Keratinocyte (primary cell): ENCODE data around the gene OR56A3. TPM values are rescaled to one million over a fixed set of nuclear protein-coding genes. Genes with fewer than 3 reads are reported as not detected.

Source experiments
- DNase-seq: peaks from one replicate; pipeline ENCODE4 v3.0.0-alpha.2; 2011; ENCODE audit warnings: low read depth, missing footprints, low spot score
- FAIRE-seq: peaks from 2 replicates; lab custom pipeline; 2011; peaks lifted over from hg19 to GRCh38; lab: Jason Lieb, UNC
- H2AFZ ChIP-seq: 2 replicates; pipeline ENCODE4 v1.6.0; 2012; ENCODE audit warnings: low read length, control low read depth, inconsistent platforms; ENCODE audit not compliant: control insufficient read depth
- H3K27ac ChIP-seq: 2 replicates; pipeline ENCODE4 v1.5.1; 2011; ENCODE audit warnings: low read length; ENCODE audit not compliant: control insufficient read depth, insufficient read depth
- H3K27me3 ChIP-seq: 3 replicates; pipeline ENCODE4 v1.6.0; 2011; ENCODE audit warnings: low read length; ENCODE audit not compliant: control insufficient read depth, insufficient read depth; ENCODE audit errors: extremely low read depth
- H3K36me3 ChIP-seq, 2 experiments: 2 replicates in 1 of 2; 3 replicates in 1 of 2; pipeline ENCODE4 v1.5.1; 2011; ENCODE audit warnings: low read length in 2 of 2, mild to moderate bottlenecking in 1 of 2; ENCODE audit not compliant: control insufficient read depth in 2 of 2, insufficient read depth in 2 of 2; ENCODE audit errors: extremely low read depth in 1 of 2
- H3K4me1 ChIP-seq: 3 replicates; pipeline ENCODE4 v1.5.1; 2011; ENCODE audit warnings: low read length; ENCODE audit not compliant: control insufficient read depth, insufficient read depth; ENCODE audit errors: extremely low read depth
- H3K4me2 ChIP-seq: 3 replicates; pipeline ENCODE4 v1.6.0; 2011; ENCODE audit warnings: low read depth, low read length; ENCODE audit not compliant: control insufficient read depth, insufficient read depth; ENCODE audit errors: extremely low read depth
- H3K4me3 ChIP-seq, 3 experiments: fragments of 200-600 bp in 1 of 3; sonication (generic) in 1 of 3; 2 replicates in 2 of 3; 3 replicates in 1 of 3; pipeline ENCODE4 v1.5.1; 2011 to 2016; ENCODE audit warnings: low read length in 3 of 3, mild to moderate bottlenecking in 3 of 3, control low read depth in 2 of 3, inconsistent platforms in 1 of 3, low read depth in 1 of 3, mixed read lengths in 1 of 3, mixed run types in 1 of 3, moderate library complexity in 1 of 3; ENCODE audit not compliant: control insufficient read depth in 2 of 3, insufficient read depth in 2 of 3; ENCODE audit errors: extremely low read depth in 1 of 3
- H3K79me2 ChIP-seq: 2 replicates; pipeline ENCODE4 v1.6.0; 2012; ENCODE audit warnings: low read length; ENCODE audit not compliant: control insufficient read depth, insufficient read depth
- H3K9ac ChIP-seq: 3 replicates; pipeline ENCODE4 v1.6.0; 2011; ENCODE audit warnings: low read length; ENCODE audit not compliant: control insufficient read depth, insufficient read depth; ENCODE audit errors: extremely low read depth
- H3K9me1 ChIP-seq: 3 replicates; pipeline ENCODE4 v1.6.0; 2011; ENCODE audit warnings: low read length; ENCODE audit not compliant: control insufficient read depth, insufficient read depth; ENCODE audit errors: extremely low read depth
- H3K9me3 ChIP-seq: 2 replicates; pipeline ENCODE4 v1.5.1; 2012; ENCODE audit warnings: low read depth, low read length; ENCODE audit not compliant: control insufficient read depth
- H4K20me1 ChIP-seq: 3 replicates; pipeline ENCODE4 v1.6.0; 2011; ENCODE audit warnings: low read length; ENCODE audit not compliant: control insufficient read depth, insufficient read depth; ENCODE audit errors: extremely low read depth
- EZH2 ChIP-seq: IDR thresholded peaks from one replicate; pipeline ENCODE4 v1.6.1; 2012; ENCODE audit warnings: inconsistent platforms, mild to moderate bottlenecking, low read length, moderate library complexity
- dilution Hi-C: fragments of 300-500 bp; cut with MboI; formaldehyde crosslinking; loops from one replicate; pipeline ENCODE4 v1.7.0; 2020; ENCODE audit warnings: low sequenced_read_pairs; ENCODE audit not compliant: extremely low pct_ligation_motif_present
- polyA plus RNA-seq, 5 experiments: library from polyadenylated mRNA; depleted of rRNA in 3 of 5; stranded (reverse) in 3 of 5; stranded (forward) in 1 of 5; unstranded in 1 of 5; fragments of >200 nt; gene quantifications; 1 replicate in 1 of 5; 2 replicates in 3 of 5; 3 replicates in 1 of 5; pipeline versions ENCODE4 v1.2.1 to v1.2.3, GENCODE V29; 2011 to 2012; ENCODE audit warnings: missing spikeins in 2 of 5, low read depth in 1 of 5, low replicate concordance in 1 of 5
- TF ChIP-seq, protein P1 (sequence below), 3 experiments: IDR thresholded peaks in 1 of 3; conservative IDR thresholded peaks in 1 of 3; optimal IDR thresholded peaks in 1 of 3; 2 replicates in 2 of 3; 3 replicates in 1 of 3; pipeline versions ENCODE3 to v1.5.1; 2011; ENCODE audit warnings: low read length in 3 of 3, mild to moderate bottlenecking in 3 of 3, moderate library complexity in 2 of 3, control low read depth in 1 of 3, inconsistent platforms in 1 of 3; ENCODE audit not compliant: insufficient read depth in 2 of 3; ENCODE audit errors: extremely low read depth in 1 of 3

OR56A3 gene
- polyA plus RNA-seq, 1 donor (not counting 4 experiments of a cell fraction or from before 2014, with no cell fraction given), result not detected

DNA sequence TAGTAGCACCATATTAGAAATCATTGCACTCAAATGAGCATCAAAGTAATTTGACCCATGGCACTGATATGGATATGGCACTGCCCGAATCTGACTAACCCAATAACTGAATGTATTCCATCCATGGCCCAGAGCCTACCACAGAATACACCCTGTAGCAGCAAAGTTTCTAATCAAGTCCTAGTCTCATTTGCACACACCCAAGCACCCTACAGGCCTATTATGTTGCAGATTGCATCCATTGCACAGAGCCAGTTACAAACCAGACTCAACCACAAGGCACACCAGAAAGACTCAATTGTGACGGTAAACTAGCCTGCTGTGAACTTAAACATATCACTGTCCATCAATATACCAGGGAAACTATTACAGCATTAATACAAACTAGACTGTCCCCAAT, 42.5 kb upstream of the OR56A3 start:
- TF ChIP-seq, protein P1, sequence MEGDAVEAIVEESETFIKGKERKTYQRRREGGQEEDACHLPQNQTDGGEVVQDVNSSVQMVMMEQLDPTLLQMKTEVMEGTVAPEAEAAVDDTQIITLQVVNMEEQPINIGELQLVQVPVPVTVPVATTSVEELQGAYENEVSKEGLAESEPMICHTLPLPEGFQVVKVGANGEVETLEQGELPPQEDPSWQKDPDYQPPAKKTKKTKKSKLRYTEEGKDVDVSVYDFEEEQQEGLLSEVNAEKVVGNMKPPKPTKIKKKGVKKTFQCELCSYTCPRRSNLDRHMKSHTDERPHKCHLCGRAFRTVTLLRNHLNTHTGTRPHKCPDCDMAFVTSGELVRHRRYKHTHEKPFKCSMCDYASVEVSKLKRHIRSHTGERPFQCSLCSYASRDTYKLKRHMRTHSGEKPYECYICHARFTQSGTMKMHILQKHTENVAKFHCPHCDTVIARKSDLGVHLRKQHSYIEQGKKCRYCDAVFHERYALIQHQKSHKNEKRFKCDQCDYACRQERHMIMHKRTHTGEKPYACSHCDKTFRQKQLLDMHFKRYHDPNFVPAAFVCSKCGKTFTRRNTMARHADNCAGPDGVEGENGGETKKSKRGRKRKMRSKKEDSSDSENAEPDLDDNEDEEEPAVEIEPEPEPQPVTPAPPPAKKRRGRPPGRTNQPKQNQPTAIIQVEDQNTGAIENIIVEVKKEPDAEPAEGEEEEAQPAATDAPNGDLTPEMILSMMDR (optimal IDR thresholded peaks at IDR 0.05 in 1 of 3, IDR thresholded peaks at IDR 0.05 in 1 of 3, conservative IDR thresholded peaks at IDR 0.05 in 1 of 3; ENCODE audit: extremely low read depth in 1 of 3, insufficient read depth in 2 of 3, low read length in 3 of 3), result no peak
- TF ChIP-seq EZH2, result no peak
- H3K4me2 ChIP-seq, result no peak overlapping the region
- no peaks in the 10 kb centered on the region for H3K36me3 ChIP-seq
- no peaks in the 10 kb centered on the region for H3K9me1 ChIP-seq
- no peak overlapping the region for H3K4me3 ChIP-seq
- no peaks in the 10 kb centered on the region for H3K27me3 ChIP-seq
- H2AFZ ChIP-seq, result no peak overlapping the region
- dilution Hi-C loops, result no loop called here
- no peak overlapping the region for H3K9ac ChIP-seq
- H3K4me1 ChIP-seq, result no peaks in the 10 kb centered on the region
- H3K79me2 ChIP-seq, result no peaks in the 10 kb centered on the region
- H3K27ac ChIP-seq, result no peak overlapping the region
- no peak for DNase-seq
- FAIRE-seq, result no peak
- H3K9me3 ChIP-seq, result no peaks in the 10 kb centered on the region
- no peaks in the 10 kb centered on the region for H4K20me1 ChIP-seq

DNA sequence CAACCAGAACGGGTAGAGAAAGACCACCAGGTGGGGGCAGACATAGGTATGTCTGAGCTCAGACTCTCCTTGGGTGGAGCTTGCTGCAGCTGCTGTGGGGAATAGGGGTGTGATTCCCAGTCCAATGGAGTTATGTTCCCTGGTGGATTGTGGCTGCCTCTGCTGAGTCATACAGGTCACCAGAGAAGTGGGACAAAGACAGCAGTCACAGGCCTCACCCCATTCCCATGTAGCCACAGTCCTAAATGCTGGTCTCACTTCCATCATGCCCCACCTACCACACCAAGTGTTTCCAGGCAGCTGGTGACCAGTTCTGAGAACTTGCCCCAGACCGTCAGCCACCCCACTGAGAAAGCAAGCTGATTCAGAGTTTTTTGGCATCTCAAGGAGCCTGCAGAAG, 31.5 kb upstream of the OR56A3 start:
- no peak for FAIRE-seq
- no peak for DNase-seq
- Histone ChIP-seq H3K36me3 (no peaks in the 10 kb centered on the region), H3K79me2 (no peaks in the 10 kb centered on the region), H3K9ac (no peak overlapping the region), H3K4me2 (no peak overlapping the region), H3K27ac (no peak overlapping the region), H2AFZ (no peak overlapping the region), H3K4me3 (no peak overlapping the region), H4K20me1 (no peaks in the 10 kb centered on the region), H3K9me3 (no peaks in the 10 kb centered on the region), H3K27me3 (no peaks in the 10 kb centered on the region), H3K4me1 (no peaks in the 10 kb centered on the region), H3K9me1 (no peaks in the 10 kb centered on the region)
- dilution Hi-C loops, result no loop called here
- TF ChIP-seq, protein P1 (optimal IDR thresholded peaks at IDR 0.05 in 1 of 3, IDR thresholded peaks at IDR 0.05 in 1 of 3, conservative IDR thresholded peaks at IDR 0.05 in 1 of 3; ENCODE audit: extremely low read depth in 1 of 3, insufficient read depth in 2 of 3, low read length in 3 of 3), result no peak
- no peak for TF ChIP-seq EZH2
